HG02870 (cell line): ENCODE measurements around the gene DIRAS3.
"Not testable (repeated sequence)": the region's sequence is repeated elsewhere in the genome, so short reads cannot be mapped to it uniquely, and the experiment has no call there.

ENCODE experiments used
- ATAC-seq: cut with Tn5 transposase; IDR thresholded peaks from one replicate; pipeline ENCODE4 v1.9.1; 2021; ENCODE audit warnings: mild to moderate bottlenecking, moderate library complexity; ENCODE audit not compliant: unreplicated experiment

The DIRAS3 gene

GRCh38 chr1:68028566-68028965 is 21.9 kb downstream of the DIRAS3 start:
- ATAC-seq = no peak

- ATAC-seq = no peak
Observed at GRCh38 chr1:68024635-68025338, 25.6 kb downstream of the DIRAS3 start.

- no peak for ATAC-seq
Observed at GRCh38 chr1:68016381-68016780, 34.0 kb downstream of the DIRAS3 start.

- ATAC-seq = no peak
Observed at GRCh38 chr1:68015971-68016370, 34.5 kb downstream of the DIRAS3 start.

GRCh38 chr1:68015369-68015768 is 35.1 kb downstream of the DIRAS3 start:
- ATAC-seq = no peak

GRCh38 chr1:68013351-68013750 is 37.1 kb downstream of the DIRAS3 start:
- no peak for ATAC-seq

GRCh38 chr1:68011657-68012375 is 38.6 kb downstream of the DIRAS3 start:
- ATAC-seq = no peak

GRCh38 chr1:68010543-68010942 is 39.9 kb downstream of the DIRAS3 start:
- ATAC-seq = no peak

- ATAC-seq = no peak
Observed at GRCh38 chr1:68010090-68010489, 40.3 kb downstream of the DIRAS3 start.

- not testable (repeated sequence) for ATAC-seq
Observed at GRCh38 chr1:68003626-68004025, 46.8 kb downstream of the DIRAS3 start.

- ATAC-seq = no peak
Observed at GRCh38 chr1:68000191-68000590, 50.2 kb downstream of the DIRAS3 start.

GRCh38 chr1:67997746-67998145 is 52.7 kb downstream of the DIRAS3 start:
- ATAC-seq = no peak
